Natural killer cell treated with Interleukin-12 subunit alpha and Interleukin-12 subunit beta and Interleukin-15 and Interleukin-18, amount 100 ng/mL, for 72 hours (primary cell): ENCODE measurements around the gene ARHGEF33. TPM values are rescaled to one million over a fixed set of nuclear protein-coding genes. Genes with fewer than 3 reads are reported as not detected.

Experiments used
- ATAC-seq, 2 donors: fragments of 150-1000 bp; cut with Tn5 transposase in 1 of 2; sonication (Bioruptor Pico), chemical (Tn5 transposase) in 1 of 2; 2 replicates each; pipeline ENCODE4 v1.10.0; 2021
- DNase-seq: peaks from one replicate; pipeline ENCODE4 v3.0.0; 2022; ENCODE audit warnings: low spot score
- H3K27ac Mint-ChIP-seq, 2 donors: 1 replicate in 1 of 2; 2 replicates in 1 of 2; pipeline ENCODE4 v1.8.0; 2022; ENCODE audit warnings: mixed read lengths in 2 of 2, mild to moderate bottlenecking in 1 of 2, moderate library complexity in 1 of 2
- H3K27me3 Mint-ChIP-seq, 2 donors: 1 replicate in 1 of 2; 2 replicates in 1 of 2; pipeline ENCODE4 v1.8.0; 2022; ENCODE audit warnings: mixed read lengths in 2 of 2
- H3K36me3 Mint-ChIP-seq: one replicate; pipeline ENCODE4 v1.8.0; 2022; ENCODE audit warnings: mixed read lengths
- H3K4me1 Mint-ChIP-seq, 2 donors: 1 replicate in 1 of 2; 2 replicates in 1 of 2; pipeline ENCODE4 v1.8.0; 2022; ENCODE audit warnings: low read depth in 2 of 2, mixed read lengths in 2 of 2, mild to moderate bottlenecking in 1 of 2
- H3K4me3 Mint-ChIP-seq: one replicate; pipeline ENCODE4 v1.8.0; 2022; ENCODE audit warnings: mixed read lengths
- H3K9me3 Mint-ChIP-seq: 2 replicates; pipeline ENCODE4 v1.8.0; 2022; ENCODE audit warnings: mixed read lengths
- total RNA-seq, 2 donors: library from RNA; stranded (reverse); gene quantifications; one replicate each; pipeline ENCODE4 v1.2.3, GENCODE V29; 2022

The ARHGEF33 gene
- total RNA-seq = under 1 TPM in 1 of 2 donors, not detected in 1; 0.28 TPM

DNA sequence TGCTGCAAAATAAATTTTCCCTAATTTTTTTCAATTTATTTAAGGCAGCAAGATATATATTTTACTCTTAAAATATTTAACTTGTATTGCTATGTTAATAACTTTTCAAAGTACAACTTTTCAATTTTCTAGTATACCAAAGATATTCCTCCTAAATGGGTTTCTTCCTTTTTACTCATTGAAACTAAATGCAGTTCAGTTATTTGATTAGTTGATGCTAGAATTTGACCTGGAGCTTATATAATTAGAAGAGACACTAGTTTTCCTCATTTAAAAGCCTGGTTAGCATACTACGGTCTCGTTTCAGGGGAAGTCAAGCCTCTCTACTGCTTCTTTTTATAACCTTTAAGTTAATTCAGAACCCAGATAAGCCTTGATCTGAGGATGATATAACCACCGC is at the start of gene ARHGEF33:
TSS of gene ARHGEF33 (plus strand) at position 301 of the 400 bp plus-strand sequence. CDS start 29,573 bp downstream, outside the sequence.
- ATAC-seq (no peak), DNase-seq (no peak)
- H3K27ac Mint-ChIP-seq = no peak within 1 kb of the TSS
- no peaks in the 10 kb centered on the region for H3K9me3 Mint-ChIP-seq
- H3K4me1 Mint-ChIP-seq = no peaks in the 10 kb centered on the region
- peaks cover 0 to 4% of the 10 kb centered on the region in 2 donors for H3K27me3 Mint-ChIP-seq
- H3K4me3 Mint-ChIP-seq = no peak within 1 kb of the TSS
- H3K36me3 Mint-ChIP-seq = no peaks in the 10 kb centered on the region

DNA sequence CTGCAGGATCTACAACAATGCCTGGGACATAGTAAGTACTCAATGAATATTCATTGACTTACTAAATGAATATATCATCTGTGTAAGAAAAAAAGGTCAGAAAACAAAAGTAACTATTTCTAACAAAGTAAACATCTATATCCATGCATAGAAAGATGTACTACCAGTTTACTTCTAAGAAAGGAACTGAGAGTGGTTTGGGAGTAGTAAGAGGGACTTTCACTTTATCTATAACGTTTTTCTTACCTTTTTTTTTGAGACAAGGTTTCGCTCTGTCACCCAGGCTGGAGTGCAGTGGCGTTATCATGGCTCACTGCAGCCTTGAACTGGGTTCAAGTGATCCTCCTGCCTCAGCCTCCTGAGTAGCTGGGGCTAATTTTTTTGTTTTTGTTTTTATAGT is 39.6 kb upstream of the ARHGEF33 start:
- no peak for DNase-seq
- no peaks in the 10 kb centered on the region for H3K4me1 Mint-ChIP-seq
- no peak overlapping the region for H3K4me3 Mint-ChIP-seq
- H3K9me3 Mint-ChIP-seq = no peaks in the 10 kb centered on the region
- ATAC-seq = no peak
- H3K36me3 Mint-ChIP-seq = peaks cover 24% of the 10 kb centered on the region
- no peaks in the 10 kb centered on the region for H3K27me3 Mint-ChIP-seq
- no peak overlapping the region for H3K27ac Mint-ChIP-seq

DNA sequence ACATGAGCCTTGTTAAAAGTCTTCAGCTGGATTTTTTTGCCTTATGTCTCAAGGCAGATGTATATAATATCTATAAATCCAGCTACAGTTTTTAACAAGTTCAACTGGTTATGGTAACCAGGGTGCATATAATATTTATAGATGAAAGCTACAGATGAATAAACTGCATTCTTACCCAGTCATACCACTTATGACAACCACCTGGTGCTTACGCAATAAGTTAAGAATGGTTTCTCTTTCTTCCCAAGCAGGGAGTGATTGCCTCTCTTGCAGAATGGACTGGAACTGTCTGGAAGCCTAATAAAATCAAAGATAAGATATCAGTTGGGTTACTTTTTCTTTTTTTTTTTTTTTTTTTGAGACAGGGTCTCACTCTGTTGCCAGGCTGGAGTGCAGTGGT is 33.5 kb upstream of the ARHGEF33 start:
- Mint-ChIP-seq H3K4me3 (no peak overlapping the region), H3K4me1 (no peaks in the 10 kb centered on the region), H3K27me3 (no peaks in the 10 kb centered on the region), H3K36me3 (peaks cover 22% of the 10 kb centered on the region), H3K9me3 (no peaks in the 10 kb centered on the region), H3K27ac (no peak overlapping the region)
- DNase-seq (no peak), ATAC-seq (peak; percentile 56 to 64)

DNA sequence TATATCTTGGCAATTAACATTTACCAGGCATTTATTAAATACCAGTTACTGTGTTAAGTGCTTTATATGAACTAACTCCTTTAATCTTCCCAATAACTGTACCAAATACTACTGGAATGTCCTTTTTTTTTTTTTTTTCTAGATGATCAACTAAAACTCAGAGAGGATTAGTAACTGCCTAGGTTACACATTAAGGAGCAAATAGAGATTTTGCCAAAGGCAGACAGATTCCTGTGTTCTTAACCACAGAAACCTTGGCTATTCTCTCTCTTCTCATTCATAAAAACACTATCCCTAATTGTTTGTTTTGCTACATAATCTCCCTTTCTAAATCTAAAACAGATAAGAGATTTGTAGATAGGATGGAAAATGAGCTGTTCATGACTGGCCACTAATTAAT is 27.2 kb upstream of the ARHGEF33 start:
- Mint-ChIP-seq H3K27me3 (no peaks in the 10 kb centered on the region), H3K4me3 (no peak overlapping the region), H3K4me1 (peaks cover 0 to 8% of the 10 kb centered on the region in 2 donors), H3K27ac (no peak overlapping the region), H3K36me3 (peaks cover 21% of the 10 kb centered on the region), H3K9me3 (no peaks in the 10 kb centered on the region)
- no peak for ATAC-seq
- DNase-seq = no peak

DNA sequence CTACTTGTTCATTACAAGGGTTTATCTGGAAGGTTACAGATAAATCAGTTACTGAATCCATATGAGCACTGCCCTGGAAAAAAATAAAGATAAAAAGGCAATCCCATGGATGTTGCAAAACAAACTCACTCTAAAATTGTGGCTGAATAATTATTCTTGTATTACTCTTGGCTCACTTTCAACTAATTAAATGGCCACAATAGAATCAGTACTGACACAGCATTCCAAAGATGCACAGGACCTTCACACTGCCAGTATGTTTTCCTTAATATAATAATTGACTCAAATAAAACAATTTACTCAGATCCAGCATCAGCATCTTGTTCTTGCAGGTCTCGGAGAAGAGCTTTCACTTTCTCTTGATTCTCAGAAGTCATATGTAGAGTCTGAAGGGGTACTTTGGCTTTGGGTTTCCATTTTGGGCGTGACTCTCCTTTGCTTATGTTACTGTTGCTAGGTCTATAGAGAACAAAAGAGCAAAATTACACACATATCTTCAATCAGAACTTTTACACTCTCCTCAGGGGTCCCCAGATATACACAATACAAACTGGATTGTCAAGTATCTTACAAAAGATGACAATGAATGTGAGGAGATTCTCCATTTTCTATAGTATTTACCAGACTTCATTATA is 26.5 kb upstream of the ARHGEF33 start:
- peak in 1 of 2 donors; percentile 54 for ATAC-seq
- Mint-ChIP-seq H3K4me1 (peaks cover 0 to 8% of the 10 kb centered on the region in 2 donors), H3K36me3 (peaks cover 21% of the 10 kb centered on the region), H3K27ac (peak overlapping the region in 1 of 2 donors; percentile 20), H3K4me3 (no peak overlapping the region), H3K27me3 (no peaks in the 10 kb centered on the region), H3K9me3 (no peaks in the 10 kb centered on the region)
- DNase-seq = no peak

- H3K27ac Mint-ChIP-seq = no peak overlapping the region
- H3K4me1 Mint-ChIP-seq = peaks cover 3 to 8% of the 10 kb centered on the region in 2 donors
- DNase-seq (no peak), ATAC-seq (peak in 1 of 2 donors; percentile 72)
- no peaks in the 10 kb centered on the region for H3K27me3 Mint-ChIP-seq
- peaks cover 22% of the 10 kb centered on the region for H3K36me3 Mint-ChIP-seq
- peaks cover 3% of the 10 kb centered on the region for H3K9me3 Mint-ChIP-seq
- no peak overlapping the region for H3K4me3 Mint-ChIP-seq
These were observed 22.8 kb upstream of the ARHGEF33 start for GRCh38 chr2:38866773-38867443.

- peaks cover 3% of the 10 kb centered on the region for H3K9me3 Mint-ChIP-seq
- peaks cover 17% of the 10 kb centered on the region for H3K36me3 Mint-ChIP-seq
- H3K27me3 Mint-ChIP-seq = no peaks in the 10 kb centered on the region
- H3K4me3 Mint-ChIP-seq = no peak overlapping the region
- ATAC-seq = no peak
- DNase-seq = no peak
- H3K4me1 Mint-ChIP-seq = peaks cover 20 to 21% of the 10 kb centered on the region in 2 donors
- H3K27ac Mint-ChIP-seq = no peak overlapping the region
These were observed 18.2 kb upstream of the ARHGEF33 start for GRCh38 chr2:38871432-38871831.

DNA sequence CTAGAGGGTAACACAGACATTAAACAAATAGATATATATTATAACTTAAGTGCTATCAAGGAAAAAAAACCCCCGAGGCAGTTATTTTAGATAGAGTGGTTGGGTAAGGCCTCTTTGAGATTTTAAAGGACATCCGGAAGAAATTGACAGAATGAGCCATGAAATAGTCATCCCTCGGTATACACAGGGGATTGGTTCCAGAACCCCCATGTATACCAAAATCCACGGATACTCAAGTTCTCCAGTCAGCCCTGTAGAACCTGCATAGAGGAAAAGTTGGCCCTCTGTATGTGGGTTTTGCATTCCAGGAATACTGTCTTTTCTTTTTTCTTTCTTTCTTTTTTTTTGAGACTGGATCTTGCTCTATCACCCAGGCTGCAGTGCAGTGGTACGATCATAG is 15.9 kb upstream of the ARHGEF33 start:
- Mint-ChIP-seq H3K4me1 (peaks cover 18 to 23% of the 10 kb centered on the region in 2 donors), H3K9me3 (peaks cover 3% of the 10 kb centered on the region), H3K27me3 (no peaks in the 10 kb centered on the region), H3K4me3 (no peak overlapping the region), H3K27ac (no peak overlapping the region), H3K36me3 (peaks cover 17% of the 10 kb centered on the region)
- DNase-seq (no peak), ATAC-seq (no peak)

DNA sequence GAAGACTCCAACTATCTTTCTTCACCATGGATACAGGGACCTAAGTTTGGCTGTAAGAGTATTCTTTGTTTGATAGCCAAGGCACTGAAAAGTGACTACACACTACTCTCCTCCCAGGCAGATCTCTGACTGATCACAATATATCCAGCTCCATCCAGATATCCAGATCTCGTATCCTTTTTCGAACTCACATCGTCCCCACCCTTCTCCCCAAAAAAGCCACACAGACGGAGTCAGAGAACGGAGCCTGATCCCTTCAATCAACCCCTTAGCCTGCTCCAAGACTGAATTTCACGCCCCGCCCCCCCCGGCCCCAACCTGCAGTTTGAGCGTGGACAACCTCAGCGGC is 14.5 kb upstream of the ARHGEF33 start:
- peak overlapping the region; percentile 96 for H3K4me3 Mint-ChIP-seq
- no peaks in the 10 kb centered on the region for H3K9me3 Mint-ChIP-seq
- peaks cover 18 to 20% of the 10 kb centered on the region in 2 donors for H3K4me1 Mint-ChIP-seq
- peak overlapping the region; percentile 74 to 96 for H3K27ac Mint-ChIP-seq
- peaks cover 6% of the 10 kb centered on the region for H3K36me3 Mint-ChIP-seq
- no peaks in the 10 kb centered on the region for H3K27me3 Mint-ChIP-seq
- DNase-seq = no peak
- ATAC-seq = peak in 1 of 2 donors; percentile 2

DNA sequence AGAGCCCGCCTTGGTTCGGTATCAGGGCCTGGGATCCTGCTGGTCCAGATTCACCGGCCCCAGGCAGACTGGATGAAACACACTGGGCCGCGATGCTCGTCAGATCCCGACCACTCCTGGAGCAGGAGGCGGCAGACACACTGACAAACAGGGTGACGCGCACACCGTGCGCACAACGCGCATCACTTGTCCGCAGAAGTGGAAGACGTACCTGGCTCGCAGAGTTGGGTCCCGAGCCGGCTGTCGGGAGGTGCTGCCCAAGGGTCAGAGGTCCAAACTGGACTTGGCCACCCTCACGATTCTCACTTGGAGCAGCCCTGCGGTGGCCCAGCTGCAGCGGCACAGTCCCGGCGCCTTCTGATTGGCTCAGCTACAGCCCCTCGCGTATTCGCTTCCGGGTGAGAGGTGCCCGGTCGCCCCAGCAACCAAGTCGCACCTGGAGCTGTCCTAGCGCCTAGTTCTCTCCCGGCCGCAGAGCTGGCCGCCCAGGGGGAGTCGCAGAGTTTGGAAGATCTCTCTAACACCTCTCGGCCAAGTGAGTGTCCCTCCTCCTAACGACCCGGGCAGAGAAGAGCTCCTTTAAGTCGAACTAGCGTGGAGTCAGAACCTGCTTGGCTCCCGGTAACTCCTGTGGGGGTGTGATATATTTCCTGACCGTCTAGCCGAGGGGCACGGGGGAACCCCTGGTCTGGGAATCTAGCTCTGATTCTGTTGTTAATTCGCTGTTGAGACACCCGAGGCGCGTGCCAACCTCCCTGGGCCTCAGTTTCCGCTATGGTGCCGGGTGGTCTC is 13.9 kb upstream of the ARHGEF33 start, which contains the start of the genes DHX57 and MORN2:
TSS of gene DHX57 (minus strand) at position 359 of the 792 bp plus-strand sequence. CDS start 7,529 bp downstream, outside the sequence.
TSS of gene MORN2 (plus strand) at position 401 of the 792 bp plus-strand sequence.
- Mint-ChIP-seq H3K27ac (peak within 1 kb of the TSS; percentile 74 to 96), H3K9me3 (no peaks in the 10 kb centered on the region), H3K4me1 (peaks cover 18 to 20% of the 10 kb centered on the region in 2 donors), H3K36me3 (peaks cover 5% of the 10 kb centered on the region), H3K4me3 (peak within 1 kb of the TSS; percentile 96), H3K27me3 (no peaks in the 10 kb centered on the region)
- DNase-seq (peak; percentile 87), ATAC-seq (peak; percentile 99)

DNA sequence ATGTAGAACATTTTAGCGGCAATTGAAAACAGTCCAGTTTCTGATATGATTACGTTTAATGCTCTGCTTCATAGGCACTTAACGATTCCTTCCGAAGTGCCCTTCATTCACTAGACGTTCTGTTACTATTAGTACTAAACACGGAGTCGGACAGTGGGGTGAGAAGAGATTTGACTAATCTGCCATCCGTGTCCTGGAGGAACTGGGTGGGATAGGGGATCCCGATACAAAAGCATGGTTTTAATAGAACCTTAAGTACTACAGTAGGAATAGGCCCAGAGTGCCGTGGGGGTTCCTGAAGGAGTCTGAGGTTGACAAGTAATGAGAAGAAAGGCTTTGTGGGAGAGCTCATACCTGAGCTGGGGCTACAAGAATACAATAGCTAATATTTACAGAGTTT is 13.3 kb upstream of the ARHGEF33 start:
- Mint-ChIP-seq H3K9me3 (no peaks in the 10 kb centered on the region), H3K4me3 (peak overlapping the region; percentile 96), H3K36me3 (peaks cover 5% of the 10 kb centered on the region), H3K27me3 (no peaks in the 10 kb centered on the region), H3K27ac (peak overlapping the region; percentile 74 to 96), H3K4me1 (peaks cover 18 to 20% of the 10 kb centered on the region in 2 donors)
- no peak for ATAC-seq
- no peak for DNase-seq

DNA sequence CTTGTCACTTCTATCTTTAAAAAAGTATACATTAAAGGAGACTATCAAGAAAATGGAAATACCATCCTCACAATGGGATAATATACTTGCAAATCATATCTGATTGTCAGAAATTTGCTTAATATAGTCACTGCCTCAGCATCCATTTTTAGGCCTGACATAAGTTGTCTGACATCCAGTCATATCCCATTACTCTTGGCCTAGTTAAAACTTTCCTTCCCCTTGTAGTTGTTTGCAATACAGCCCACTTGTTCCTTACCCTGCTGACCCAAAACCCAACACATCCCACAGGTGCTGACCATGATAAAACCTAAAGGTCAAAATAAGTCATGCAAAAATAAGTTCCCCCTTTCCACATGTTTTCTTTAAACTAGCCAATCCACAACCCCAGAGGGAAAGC is 3.6 kb upstream of the ARHGEF33 start:
- Mint-ChIP-seq H3K9me3 (no peaks in the 10 kb centered on the region), H3K27ac (no peak overlapping the region), H3K36me3 (no peaks in the 10 kb centered on the region), H3K4me1 (no peaks in the 10 kb centered on the region), H3K27me3 (peaks cover 0 to 4% of the 10 kb centered on the region in 2 donors), H3K4me3 (no peak overlapping the region)
- no peak for ATAC-seq
- no peak for DNase-seq

DNA sequence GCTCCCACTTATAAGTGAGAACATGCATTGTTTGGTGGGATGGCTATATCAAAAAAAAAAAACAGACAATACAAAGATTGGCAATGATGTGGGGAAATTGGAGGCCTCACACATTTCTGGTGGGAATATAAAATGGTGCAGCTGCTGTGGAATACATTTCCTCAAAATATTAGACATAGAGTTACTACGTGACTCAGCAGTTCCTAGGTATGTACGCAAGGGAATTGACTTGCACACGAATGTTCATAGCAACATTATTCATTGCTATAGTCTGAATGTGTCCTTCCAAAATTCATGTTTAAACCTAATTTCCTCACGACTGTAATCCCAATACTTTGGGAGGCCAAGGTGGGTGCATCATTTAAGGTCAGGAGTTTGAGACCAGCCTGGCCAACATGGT is 2.3 kb upstream of the ARHGEF33 start:
- H3K4me1 Mint-ChIP-seq = no peaks in the 10 kb centered on the region
- no peak for ATAC-seq
- no peaks in the 10 kb centered on the region for H3K36me3 Mint-ChIP-seq
- no peak overlapping the region for H3K4me3 Mint-ChIP-seq
- H3K27ac Mint-ChIP-seq = no peak overlapping the region
- no peak for DNase-seq
- H3K27me3 Mint-ChIP-seq = peaks cover 0 to 4% of the 10 kb centered on the region in 2 donors
- H3K9me3 Mint-ChIP-seq = no peaks in the 10 kb centered on the region
